GM23338 (cell line): Measurements from ENCODE around the gene TUFT1. TPM values are rescaled to one million over a fixed set of nuclear protein-coding genes. Genes with fewer than 3 reads are reported as not detected.

Experiments
- ATAC-seq: fragments of 200-7000 bp; cut with Tn5 transposase; 3 replicates; pipeline ENCODE4 v1.9.1; 2020
- DNase-seq: peaks from one replicate; pipeline ENCODE4 v3.0.0-alpha.2; 2015; ENCODE audit warnings: low spot score
- H2AFZ ChIP-seq: fragments of 200-600 bp; sonication (generic); 2 replicates; pipeline ENCODE4 v1.8.0; 2016; ENCODE audit warnings: antibody characterized with exemption, mild to moderate bottlenecking, moderate library complexity
- H3F3A ChIP-seq: fragments of 200-600 bp; sonication (generic); replicated peaks from 2 replicates; pipeline ENCODE4 v1.8.0; 2017; ENCODE audit warnings: antibody characterized with exemption, mixed run types, low read depth
- H3K27ac ChIP-seq: fragments of 200-600 bp; sonication (generic); 2 replicates; pipeline ENCODE4 v1.6.1; 2016; ENCODE audit warnings: low read depth
- H3K27me3 ChIP-seq: fragments of 200-600 bp; sonication (generic); 2 replicates; pipeline ENCODE4 v1.8.0; 2016; ENCODE audit warnings: mild to moderate bottlenecking, mixed run types, moderate library complexity; ENCODE audit not compliant: insufficient read depth
- H3K36me3 ChIP-seq: fragments of 200-600 bp; sonication (generic); 2 replicates; pipeline ENCODE4 v1.8.0; 2016; ENCODE audit warnings: mild to moderate bottlenecking; ENCODE audit not compliant: insufficient read depth
- H3K4me1 ChIP-seq: fragments of 200-600 bp; sonication (generic); 2 replicates; pipeline ENCODE4 v1.8.0; 2016; ENCODE audit warnings: mild to moderate bottlenecking, moderate library complexity; ENCODE audit not compliant: insufficient read depth
- H3K4me2 ChIP-seq: fragments of 200-600 bp; sonication (generic); 2 replicates; pipeline ENCODE4 v1.7.1; 2017; ENCODE audit warnings: mixed run types
- H3K4me3 ChIP-seq: fragments of 200-600 bp; sonication (generic); 2 replicates; pipeline ENCODE4 v1.6.1; 2016; ENCODE audit warnings: mixed run types
- H3K79me2 ChIP-seq: fragments of 200-600 bp; sonication (generic); replicated peaks from 2 replicates; pipeline ENCODE4 v1.8.0; 2017; ENCODE audit warnings: mild to moderate bottlenecking; ENCODE audit not compliant: insufficient read depth
- H3K9me2 ChIP-seq: fragments of 200-600 bp; sonication (generic); 2 replicates; pipeline ENCODE4 v1.8.0; 2017; ENCODE audit not compliant: insufficient read depth
- H4K20me1 ChIP-seq: fragments of 200-600 bp; sonication (generic); replicated peaks from 2 replicates; pipeline ENCODE4 v1.8.0; 2017; ENCODE audit warnings: mild to moderate bottlenecking; ENCODE audit not compliant: insufficient read depth
- H3K27ac Mint-ChIP-seq: 2 replicates; pipeline ENCODE4 v1.8.0; 2020; ENCODE audit warnings: inconsistent platforms, mild to moderate bottlenecking, moderate library complexity, mixed read lengths
- H3K27me3 Mint-ChIP-seq: 3 replicates; pipeline ENCODE4 v1.8.0; 2022; ENCODE audit warnings: low read depth, mild to moderate bottlenecking, moderate library complexity, mixed read lengths, inconsistent platforms; ENCODE audit not compliant: insufficient read depth, poor library complexity
- H3K36me3 Mint-ChIP-seq: 3 replicates; pipeline ENCODE4 v1.8.0; 2021; ENCODE audit warnings: low read depth, mild to moderate bottlenecking, inconsistent platforms, moderate library complexity, mixed read lengths
- H3K4me1 Mint-ChIP-seq: 3 replicates; pipeline ENCODE4 v1.8.0; 2020; ENCODE audit warnings: mild to moderate bottlenecking, inconsistent platforms, mixed read lengths
- H3K4me3 Mint-ChIP-seq: 3 replicates; pipeline ENCODE4 v1.8.0; 2021; ENCODE audit warnings: moderate library complexity, mild to moderate bottlenecking, inconsistent platforms, mixed read lengths
- H3K9me3 Mint-ChIP-seq: 3 replicates; pipeline ENCODE4 v1.8.0; 2020; ENCODE audit warnings: moderate library complexity, mild to moderate bottlenecking, inconsistent platforms, mixed read lengths
- CREB1 ChIP-seq: fragments of 250-450 bp; sonication (Bioruptor Pico); IDR thresholded peaks from 2 replicates; pipeline ENCODE4 v1.5.0; 2020; ENCODE audit warnings: low read depth, mild to moderate bottlenecking, moderate library complexity
- ETS1 ChIP-seq: IDR thresholded peaks from 2 replicates; pipeline ENCODE4 v1.6.1; 2016; ENCODE audit warnings: antibody characterized with exemption
- EZH2 ChIP-seq: fragments of 200-600 bp; sonication (generic); IDR thresholded peaks from one replicate; pipeline ENCODE4 v1.8.0; 2017; ENCODE audit warnings: antibody characterized with exemption, mild to moderate bottlenecking, low read depth; ENCODE audit not compliant: unreplicated experiment
- EZH2phosphoT487 ChIP-seq: fragments of 200-600 bp; sonication (generic); IDR thresholded peaks from one replicate; pipeline ENCODE4 v1.8.1; 2018; ENCODE audit warnings: antibody characterized with exemption; ENCODE audit not compliant: unreplicated experiment
- JUNB ChIP-seq: IDR thresholded peaks from one replicate; pipeline ENCODE4 v1.6.1; 2016; ENCODE audit warnings: antibody characterized with exemption; ENCODE audit not compliant: unreplicated experiment
- NANOG ChIP-seq: IDR thresholded peaks from 2 replicates; pipeline ENCODE4 v1.6.1; 2016; ENCODE audit warnings: antibody characterized with exemption, borderline replicate concordance
- POLR2AphosphoS5 ChIP-seq: IDR thresholded peaks from 2 replicates; pipeline ENCODE4 v1.6.1; 2016; ENCODE audit warnings: antibody characterized with exemption, low read depth
- STAT1 ChIP-seq: IDR thresholded peaks from one replicate; pipeline ENCODE4 v1.6.1; 2016; ENCODE audit warnings: antibody characterized with exemption; ENCODE audit not compliant: unreplicated experiment
- ZNF114 ChIP-seq: fragments of 250-450 bp; sonication (Bioruptor Pico); IDR thresholded peaks from 2 replicates; pipeline ENCODE4 v1.5.0; 2020; ENCODE audit warnings: mild to moderate bottlenecking, moderate library complexity
- ZNF331 ChIP-seq: fragments of 250-450 bp; sonication (Bioruptor Pico); IDR thresholded peaks from 2 replicates; pipeline ENCODE4 v1.5.0; 2020; ENCODE audit warnings: low read depth, mild to moderate bottlenecking, moderate library complexity
- ZNF462 ChIP-seq: fragments of 250-450 bp; sonication (Bioruptor Pico); IDR thresholded peaks from 2 replicates; pipeline ENCODE4 v1.5.0; 2020; ENCODE audit warnings: mild to moderate bottlenecking, moderate library complexity
- polyA plus RNA-seq: library from polyadenylated mRNA; unstranded; fragments of >200 nt; fragmentation: Nextera tagmentation; extraction: Ambion mirVana; gene quantifications from 2 replicates; pipeline ENCODE4 v1.2.1, GENCODE V29; 2016
- total RNA-seq: library from RNA; depleted of rRNA; stranded (reverse); fragments of >200 nt; shearing (Covaris generic); gene quantifications from 2 replicates; pipeline ENCODE4 v1.2.3, GENCODE V29; 2014
- TF ChIP-seq, protein P1 (sequence below): IDR thresholded peaks from one replicate; pipeline ENCODE4 v1.6.1; 2018; ENCODE audit warnings: antibody characterized with exemption; ENCODE audit not compliant: unreplicated experiment

TUFT1 gene
- total and polyA plus RNA-seq, 2 experiments from 2014 or later: 6.0 to 11.9 TPM

DNA sequence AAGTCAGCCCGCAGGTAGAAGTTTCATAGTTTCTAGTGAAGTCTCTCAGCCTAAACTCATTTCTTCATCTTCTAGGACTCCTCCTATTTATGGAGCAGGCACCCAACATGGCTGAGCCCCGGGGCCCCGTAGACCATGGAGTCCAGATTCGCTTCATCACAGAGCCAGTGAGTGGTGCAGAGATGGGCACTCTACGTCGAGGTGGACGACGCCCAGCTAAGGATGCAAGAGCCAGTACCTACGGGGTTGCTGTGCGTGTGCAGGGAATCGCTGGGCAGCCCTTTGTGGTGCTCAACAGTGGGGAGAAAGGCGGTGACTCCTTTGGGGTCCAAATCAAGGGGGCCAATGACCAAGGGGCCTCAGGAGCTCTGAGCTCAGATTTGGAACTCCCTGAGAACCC, 21.7 kb upstream of the TUFT1 start:
- Histone ChIP-seq H3K27me3 (no peaks in the 10 kb centered on the region), H4K20me1 (no peaks in the 10 kb centered on the region), H3K27ac (no peak overlapping the region), H2AFZ (no peak overlapping the region), H3K36me3 (peaks cover 19% of the 10 kb centered on the region), H3K79me2 (peaks cover 37% of the 10 kb centered on the region), H3K4me2 (no peak overlapping the region), H3K4me1 (peaks cover 30% of the 10 kb centered on the region), H3K9me2 (no peaks in the 10 kb centered on the region), H3K4me3 (no peak overlapping the region), H3F3A (peaks cover 14% of the 10 kb centered on the region)
- no peak for ATAC-seq
- TF ChIP-seq ZNF114 (CRISPR knock-in tag) (no peak), EZH2 (no peak), JUNB (no peak), ETS1 (no peak), NANOG (no peak), EZH2phosphoT487 (no peak), POLR2AphosphoS5 (no peak), ZNF331 (no peak), STAT1 (no peak)
- TF ChIP-seq, protein P1, sequence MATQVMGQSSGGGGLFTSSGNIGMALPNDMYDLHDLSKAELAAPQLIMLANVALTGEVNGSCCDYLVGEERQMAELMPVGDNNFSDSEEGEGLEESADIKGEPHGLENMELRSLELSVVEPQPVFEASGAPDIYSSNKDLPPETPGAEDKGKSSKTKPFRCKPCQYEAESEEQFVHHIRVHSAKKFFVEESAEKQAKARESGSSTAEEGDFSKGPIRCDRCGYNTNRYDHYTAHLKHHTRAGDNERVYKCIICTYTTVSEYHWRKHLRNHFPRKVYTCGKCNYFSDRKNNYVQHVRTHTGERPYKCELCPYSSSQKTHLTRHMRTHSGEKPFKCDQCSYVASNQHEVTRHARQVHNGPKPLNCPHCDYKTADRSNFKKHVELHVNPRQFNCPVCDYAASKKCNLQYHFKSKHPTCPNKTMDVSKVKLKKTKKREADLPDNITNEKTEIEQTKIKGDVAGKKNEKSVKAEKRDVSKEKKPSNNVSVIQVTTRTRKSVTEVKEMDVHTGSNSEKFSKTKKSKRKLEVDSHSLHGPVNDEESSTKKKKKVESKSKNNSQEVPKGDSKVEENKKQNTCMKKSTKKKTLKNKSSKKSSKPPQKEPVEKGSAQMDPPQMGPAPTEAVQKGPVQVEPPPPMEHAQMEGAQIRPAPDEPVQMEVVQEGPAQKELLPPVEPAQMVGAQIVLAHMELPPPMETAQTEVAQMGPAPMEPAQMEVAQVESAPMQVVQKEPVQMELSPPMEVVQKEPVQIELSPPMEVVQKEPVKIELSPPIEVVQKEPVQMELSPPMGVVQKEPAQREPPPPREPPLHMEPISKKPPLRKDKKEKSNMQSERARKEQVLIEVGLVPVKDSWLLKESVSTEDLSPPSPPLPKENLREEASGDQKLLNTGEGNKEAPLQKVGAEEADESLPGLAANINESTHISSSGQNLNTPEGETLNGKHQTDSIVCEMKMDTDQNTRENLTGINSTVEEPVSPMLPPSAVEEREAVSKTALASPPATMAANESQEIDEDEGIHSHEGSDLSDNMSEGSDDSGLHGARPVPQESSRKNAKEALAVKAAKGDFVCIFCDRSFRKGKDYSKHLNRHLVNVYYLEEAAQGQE: no peak
- no peak for DNase-seq
- no peaks in the 10 kb centered on the region for H3K9me3 Mint-ChIP-seq
- peaks cover 28% of the 10 kb centered on the region for H3K4me1 Mint-ChIP-seq
- peaks cover 44% of the 10 kb centered on the region for H3K36me3 Mint-ChIP-seq
- no peak overlapping the region for H3K4me3 Mint-ChIP-seq
- H3K27me3 Mint-ChIP-seq: no peaks in the 10 kb centered on the region
- H3K27ac Mint-ChIP-seq: no peak overlapping the region

DNA sequence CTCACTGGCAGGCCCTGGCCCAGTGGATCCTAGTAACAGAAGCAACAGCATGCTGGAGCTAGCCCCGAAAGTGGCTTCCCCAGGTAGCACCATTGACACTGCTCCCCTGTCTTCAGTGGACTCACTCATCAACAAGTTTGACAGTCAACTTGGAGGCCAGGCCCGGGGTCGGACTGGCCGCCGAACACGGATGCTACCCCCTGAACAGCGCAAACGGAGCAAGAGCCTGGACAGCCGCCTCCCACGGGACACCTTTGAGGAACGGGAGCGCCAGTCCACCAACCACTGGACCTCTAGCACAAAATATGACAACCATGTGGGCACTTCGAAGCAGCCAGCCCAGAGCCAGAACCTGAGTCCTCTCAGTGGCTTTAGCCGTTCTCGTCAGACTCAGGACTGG, 21.2 kb upstream of the TUFT1 start:
- peaks cover 24% of the 10 kb centered on the region for H3K36me3 ChIP-seq
- H3K27ac Mint-ChIP-seq: peak overlapping the region; percentile 36; the same call in 1 of the 2 replicates
- no peaks in the 10 kb centered on the region for H4K20me1 ChIP-seq
- ATAC-seq: no peak
- H3F3A ChIP-seq: peaks cover 9% of the 10 kb centered on the region
- no peaks in the 10 kb centered on the region for H3K9me2 ChIP-seq
- no peaks in the 10 kb centered on the region for H3K9me3 Mint-ChIP-seq
- H3K79me2 ChIP-seq: peaks cover 37% of the 10 kb centered on the region
- peaks cover 47% of the 10 kb centered on the region for H3K36me3 Mint-ChIP-seq
- peaks cover 23% of the 10 kb centered on the region for H3K4me1 Mint-ChIP-seq
- no peak overlapping the region for H3K4me3 ChIP-seq
- no peak for DNase-seq
- H3K27me3 ChIP-seq: no peaks in the 10 kb centered on the region
- peaks cover 25% of the 10 kb centered on the region for H3K4me1 ChIP-seq
- no peak overlapping the region for H3K27ac ChIP-seq
- H2AFZ ChIP-seq: no peak overlapping the region
- no peaks in the 10 kb centered on the region for H3K27me3 Mint-ChIP-seq
- no peak overlapping the region for H3K4me3 Mint-ChIP-seq
- H3K4me2 ChIP-seq: no peak overlapping the region
- TF ChIP-seq CREB1 (CRISPR knock-in tag): no peak
- no peak for TF ChIP-seq ZNF331
- no peak for TF ChIP-seq EZH2phosphoT487
- TF ChIP-seq ZNF462 (CRISPR knock-in tag): no peak
- TF ChIP-seq ZNF114 (CRISPR knock-in tag): no peak
- no peak for TF ChIP-seq NANOG
